ENCODE measurements around the gene ADAM10.

DNA sequence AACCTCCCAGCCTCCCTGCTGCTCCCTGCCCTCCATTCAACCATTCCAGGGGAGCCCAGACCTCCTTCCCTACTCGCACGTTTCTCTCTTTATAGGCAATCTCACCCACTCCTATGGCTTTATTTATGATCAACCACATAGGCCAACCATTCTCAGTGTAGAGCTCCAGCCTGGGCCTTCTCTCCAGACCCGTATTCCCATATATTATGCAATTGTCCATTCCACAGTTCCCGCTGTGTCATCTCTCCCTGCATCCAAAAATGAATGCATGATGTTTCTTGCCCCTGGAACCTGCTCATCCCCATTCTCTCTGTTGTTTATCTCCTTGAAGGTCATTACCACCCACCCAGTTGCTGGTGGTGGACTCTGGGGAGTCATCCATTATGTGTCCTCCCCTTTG lies 177.0 kb downstream of the ADAM10 start:
- TF ChIP-seq, protein P1, sequence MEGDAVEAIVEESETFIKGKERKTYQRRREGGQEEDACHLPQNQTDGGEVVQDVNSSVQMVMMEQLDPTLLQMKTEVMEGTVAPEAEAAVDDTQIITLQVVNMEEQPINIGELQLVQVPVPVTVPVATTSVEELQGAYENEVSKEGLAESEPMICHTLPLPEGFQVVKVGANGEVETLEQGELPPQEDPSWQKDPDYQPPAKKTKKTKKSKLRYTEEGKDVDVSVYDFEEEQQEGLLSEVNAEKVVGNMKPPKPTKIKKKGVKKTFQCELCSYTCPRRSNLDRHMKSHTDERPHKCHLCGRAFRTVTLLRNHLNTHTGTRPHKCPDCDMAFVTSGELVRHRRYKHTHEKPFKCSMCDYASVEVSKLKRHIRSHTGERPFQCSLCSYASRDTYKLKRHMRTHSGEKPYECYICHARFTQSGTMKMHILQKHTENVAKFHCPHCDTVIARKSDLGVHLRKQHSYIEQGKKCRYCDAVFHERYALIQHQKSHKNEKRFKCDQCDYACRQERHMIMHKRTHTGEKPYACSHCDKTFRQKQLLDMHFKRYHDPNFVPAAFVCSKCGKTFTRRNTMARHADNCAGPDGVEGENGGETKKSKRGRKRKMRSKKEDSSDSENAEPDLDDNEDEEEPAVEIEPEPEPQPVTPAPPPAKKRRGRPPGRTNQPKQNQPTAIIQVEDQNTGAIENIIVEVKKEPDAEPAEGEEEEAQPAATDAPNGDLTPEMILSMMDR (IDR thresholded peaks at IDR 0.05): no peak
- no peak for TF ChIP-seq POLR2A (IDR thresholded peaks at IDR 0.05)
- no peak for TF ChIP-seq POLR2AphosphoS5 (IDR thresholded peaks at IDR 0.05; ENCODE audit: insufficient read depth in 1 of 2, low read depth in 1 of 2)
